Mucosa of rectum (tissue), 2 donors: ENCODE results near the gene ACSL1.
A peak's percentile ranks its signal among the peaks of the same experiment; 100 is the strongest.

ENCODE experiments used
- H3K27ac ChIP-seq, 2 donors: one replicate each; pipeline ENCODE4 v1.7.0; 2013; ENCODE audit warnings: inconsistent platforms in 2 of 2, low read depth in 2 of 2, low read length in 2 of 2
- H3K27me3 ChIP-seq, 2 donors: one replicate each; pipeline ENCODE4 v1.7.0; 2013; ENCODE audit warnings: low read length in 2 of 2; ENCODE audit not compliant: control insufficient read depth in 2 of 2, insufficient read depth in 2 of 2
- H3K36me3 ChIP-seq, 2 donors: one replicate each; pipeline ENCODE4 v1.7.0; 2013; ENCODE audit warnings: low read length in 2 of 2; ENCODE audit not compliant: control insufficient read depth in 2 of 2, insufficient read depth in 2 of 2
- H3K4me1 ChIP-seq, 2 donors: one replicate each; pipeline ENCODE4 v1.7.0; 2013; ENCODE audit warnings: low read length in 2 of 2, mild to moderate bottlenecking in 1 of 2; ENCODE audit not compliant: control insufficient read depth in 2 of 2, insufficient read depth in 2 of 2
- H3K4me3 ChIP-seq, 2 donors: one replicate each; pipeline ENCODE4 v1.7.0; 2013; ENCODE audit warnings: low read length in 2 of 2
- H3K9ac ChIP-seq, 2 donors: one replicate each; pipeline ENCODE4 v1.7.0; 2013; ENCODE audit warnings: low read length in 2 of 2, low read depth in 1 of 2, mild to moderate bottlenecking in 1 of 2
- H3K9me3 ChIP-seq, 2 donors: one replicate each; pipeline ENCODE4 v1.7.0; 2013; ENCODE audit warnings: low read length in 2 of 2; ENCODE audit not compliant: control insufficient read depth in 2 of 2
- donor health status: healthy.
- donor health status: Normal muscosa, but diverticular disease.

ACSL1 gene

GRCh38 chr4:184824776-184825084 is 1.0 kb downstream of the ACSL1 start:
- Histone ChIP-seq H3K9me3 (no peaks in the 10 kb centered on the region), H3K27me3 (peaks cover 0 to 3% of the 10 kb centered on the region in 2 donors), H3K9ac (peak overlapping the region in 1 of 2 donors; percentile 63), H3K36me3 (no peaks in the 10 kb centered on the region), H3K4me1 (peaks cover 8 to 13% of the 10 kb centered on the region in 2 donors), H3K4me3 (peak overlapping the region; percentile 40 to 70), H3K27ac (no peak overlapping the region)

GRCh38 chr4:184824081-184824775 is 1.5 kb downstream of the ACSL1 start:
- H3K4me3 ChIP-seq: peak overlapping the region in 1 of 2 donors; percentile 70
- peaks cover 0 to 3% of the 10 kb centered on the region in 2 donors for H3K27me3 ChIP-seq
- peaks cover 8 to 13% of the 10 kb centered on the region in 2 donors for H3K4me1 ChIP-seq
- H3K9me3 ChIP-seq: no peaks in the 10 kb centered on the region
- no peak overlapping the region for H3K27ac ChIP-seq
- peak overlapping the region in 1 of 2 donors; percentile 63 for H3K9ac ChIP-seq
- H3K36me3 ChIP-seq: no peaks in the 10 kb centered on the region

GRCh38 chr4:184823014-184823413 is 2.8 kb downstream of the ACSL1 start:
- H3K9ac ChIP-seq: no peak overlapping the region
- H3K36me3 ChIP-seq: no peaks in the 10 kb centered on the region
- H3K27me3 ChIP-seq: peaks cover 0 to 3% of the 10 kb centered on the region in 2 donors
- no peak overlapping the region for H3K27ac ChIP-seq
- H3K4me1 ChIP-seq: peaks cover 8 to 14% of the 10 kb centered on the region in 2 donors
- no peak overlapping the region for H3K4me3 ChIP-seq
- H3K9me3 ChIP-seq: no peaks in the 10 kb centered on the region

GRCh38 chr4:184822356-184822755 is 3.4 kb downstream of the ACSL1 start:
- H3K9ac ChIP-seq: no peak overlapping the region
- peaks cover 0 to 3% of the 10 kb centered on the region in 2 donors for H3K27me3 ChIP-seq
- H3K27ac ChIP-seq: no peak overlapping the region
- H3K36me3 ChIP-seq: no peaks in the 10 kb centered on the region
- H3K9me3 ChIP-seq: no peaks in the 10 kb centered on the region
- peaks cover 8 to 17% of the 10 kb centered on the region in 2 donors for H3K4me1 ChIP-seq
- H3K4me3 ChIP-seq: no peak overlapping the region

GRCh38 chr4:184821242-184821641 is 4.5 kb downstream of the ACSL1 start:
- Histone ChIP-seq H3K27me3 (no peaks in the 10 kb centered on the region), H3K9me3 (no peaks in the 10 kb centered on the region), H3K4me3 (no peak overlapping the region), H3K36me3 (no peaks in the 10 kb centered on the region), H3K9ac (no peak overlapping the region), H3K4me1 (peaks cover 4 to 12% of the 10 kb centered on the region in 2 donors), H3K27ac (no peak overlapping the region)

GRCh38 chr4:184819786-184820185 is 6.0 kb downstream of the ACSL1 start:
- H3K9ac ChIP-seq: no peak overlapping the region
- no peaks in the 10 kb centered on the region for H3K27me3 ChIP-seq
- H3K4me3 ChIP-seq: no peak overlapping the region
- peaks cover 8 to 18% of the 10 kb centered on the region in 2 donors for H3K4me1 ChIP-seq
- H3K9me3 ChIP-seq: no peaks in the 10 kb centered on the region
- H3K27ac ChIP-seq: no peak overlapping the region
- no peaks in the 10 kb centered on the region for H3K36me3 ChIP-seq

GRCh38 chr4:184818216-184818564 is 7.6 kb downstream of the ACSL1 start:
- Histone ChIP-seq H3K4me1 (peaks cover 13 to 17% of the 10 kb centered on the region in 2 donors), H3K27ac (no peak overlapping the region), H3K27me3 (no peaks in the 10 kb centered on the region), H3K4me3 (no peak overlapping the region), H3K36me3 (no peaks in the 10 kb centered on the region), H3K9ac (no peak overlapping the region), H3K9me3 (no peaks in the 10 kb centered on the region)

- Histone ChIP-seq H3K4me3 (no peak overlapping the region), H3K4me1 (peaks cover 13 to 17% of the 10 kb centered on the region in 2 donors), H3K9ac (no peak overlapping the region)
These were observed 8.1 kb downstream of the ACSL1 start for GRCh38 chr4:184817494-184818215.

GRCh38 chr4:184816962-184817361 is 8.8 kb downstream of the ACSL1 start:
- Histone ChIP-seq H3K27me3 (no peaks in the 10 kb centered on the region), H3K9me3 (no peaks in the 10 kb centered on the region), H3K4me1 (peaks cover 13 to 17% of the 10 kb centered on the region in 2 donors), H3K36me3 (no peaks in the 10 kb centered on the region), H3K27ac (no peak overlapping the region), H3K9ac (no peak overlapping the region), H3K4me3 (no peak overlapping the region)

More at GRCh38 chr4:184817494-184818215, 8.1 kb downstream of the ACSL1 start:
- Histone ChIP-seq H3K27ac (no peak overlapping the region), H3K9me3 (no peaks in the 10 kb centered on the region), H3K36me3 (no peaks in the 10 kb centered on the region), H3K27me3 (no peaks in the 10 kb centered on the region)

- Histone ChIP-seq H3K9ac (peak overlapping the region; percentile 34 to 51), H3K4me3 (peak overlapping the region; percentile 32 to 50), H3K9me3 (no peaks in the 10 kb centered on the region), H3K4me1 (peaks cover 13 to 17% of the 10 kb centered on the region in 2 donors), H3K36me3 (no peaks in the 10 kb centered on the region), H3K27ac (peak overlapping the region; percentile 60 to 76), H3K27me3 (no peaks in the 10 kb centered on the region)
These were observed 10.5 kb downstream of the ACSL1 start for GRCh38 chr4:184815046-184815877.
